Urothelium cell line (cell line): ENCODE measurements around the gene FNDC3B.

Experiments
- DNase-seq: peaks from one replicate; pipeline ENCODE4 v3.0.0; 2011; ENCODE audit warnings: low spot score, mixed read lengths
- FAIRE-seq: peaks from 2 replicates; lab custom pipeline; 2011; peaks lifted over from hg19 to GRCh38; lab: Jason Lieb, UNC

FNDC3B gene

DNA sequence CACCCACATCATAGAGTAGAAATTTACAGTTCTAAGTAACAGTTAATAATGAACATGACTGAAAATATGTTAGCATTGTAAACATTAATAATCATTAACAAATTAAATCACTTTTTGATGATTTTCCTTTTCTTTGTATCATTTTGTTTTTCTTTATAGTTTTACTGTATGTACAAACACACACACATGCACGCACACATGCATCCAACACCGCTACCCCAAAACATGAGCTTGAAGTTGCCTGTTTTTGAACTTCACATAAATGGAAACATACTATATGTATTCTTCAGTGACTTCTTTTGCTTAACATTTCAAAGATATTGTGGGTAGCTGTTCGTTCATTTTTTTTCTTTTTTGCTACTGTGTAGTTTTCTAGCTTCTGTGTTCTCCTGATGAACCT, 123.9 kb downstream of the FNDC3B start:
- DNase-seq, result no peak
- FAIRE-seq, result no peak

DNA sequence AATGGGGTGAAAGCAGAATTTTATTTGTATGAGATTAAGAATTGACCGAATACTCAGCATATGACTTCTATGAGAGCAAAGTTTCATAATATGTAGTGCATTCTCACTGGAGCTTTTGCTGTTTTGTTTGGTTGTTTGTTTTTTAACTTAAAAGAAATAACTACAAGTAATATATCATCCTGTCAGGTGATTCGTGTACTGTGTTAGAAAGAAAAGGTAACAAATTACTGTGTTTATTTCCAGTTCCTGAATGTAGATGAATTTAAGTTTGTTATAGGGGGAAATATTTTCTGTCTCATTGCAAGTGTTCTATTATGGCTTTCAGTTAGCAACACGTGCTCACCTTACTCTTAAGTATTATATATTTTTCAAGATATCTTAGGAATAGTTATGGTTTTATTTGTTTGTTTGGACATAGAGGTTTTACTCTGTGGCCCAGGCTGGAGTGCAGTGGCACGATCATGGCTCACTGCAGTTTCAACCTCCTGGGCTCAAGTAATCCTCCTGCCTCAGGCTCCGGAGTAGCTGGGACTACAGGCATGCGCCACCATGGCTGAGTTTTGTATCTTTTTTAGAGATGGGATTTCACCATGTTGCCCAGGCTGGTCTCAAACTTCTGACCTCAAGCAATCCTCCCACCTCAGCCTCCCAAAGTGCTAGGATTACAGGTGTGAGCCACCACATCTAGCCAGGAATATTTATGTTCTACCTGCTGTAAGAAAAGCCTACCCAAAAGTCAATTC, 125.4 kb downstream of the FNDC3B start:
- DNase-seq, result no peak
- FAIRE-seq, result no peak

GRCh38 chr3:172166261-172166660, 126.9 kb downstream of the FNDC3B start:
- DNase-seq (no peak), FAIRE-seq (no peak)

DNA sequence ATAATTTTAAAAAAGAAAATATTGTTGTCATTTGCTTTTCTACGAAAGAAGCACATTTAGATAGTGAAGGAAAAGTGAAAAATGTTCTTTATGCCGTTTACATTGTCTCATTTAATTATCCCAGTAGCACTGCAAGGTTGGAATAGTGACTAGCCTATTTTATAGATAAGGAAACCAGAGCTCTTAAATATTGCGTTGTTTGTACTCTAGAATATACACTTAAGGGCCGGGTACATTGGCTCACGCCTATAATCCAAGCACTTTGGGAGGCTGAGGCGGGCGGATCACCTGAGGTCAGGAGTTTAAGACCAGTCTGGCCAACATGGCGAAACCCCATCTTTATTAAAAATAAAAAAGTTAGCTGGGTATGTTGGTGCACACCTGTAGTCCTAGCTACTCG, 127.5 kb downstream of the FNDC3B start:
- no peak for FAIRE-seq
- DNase-seq, result no peak

DNA sequence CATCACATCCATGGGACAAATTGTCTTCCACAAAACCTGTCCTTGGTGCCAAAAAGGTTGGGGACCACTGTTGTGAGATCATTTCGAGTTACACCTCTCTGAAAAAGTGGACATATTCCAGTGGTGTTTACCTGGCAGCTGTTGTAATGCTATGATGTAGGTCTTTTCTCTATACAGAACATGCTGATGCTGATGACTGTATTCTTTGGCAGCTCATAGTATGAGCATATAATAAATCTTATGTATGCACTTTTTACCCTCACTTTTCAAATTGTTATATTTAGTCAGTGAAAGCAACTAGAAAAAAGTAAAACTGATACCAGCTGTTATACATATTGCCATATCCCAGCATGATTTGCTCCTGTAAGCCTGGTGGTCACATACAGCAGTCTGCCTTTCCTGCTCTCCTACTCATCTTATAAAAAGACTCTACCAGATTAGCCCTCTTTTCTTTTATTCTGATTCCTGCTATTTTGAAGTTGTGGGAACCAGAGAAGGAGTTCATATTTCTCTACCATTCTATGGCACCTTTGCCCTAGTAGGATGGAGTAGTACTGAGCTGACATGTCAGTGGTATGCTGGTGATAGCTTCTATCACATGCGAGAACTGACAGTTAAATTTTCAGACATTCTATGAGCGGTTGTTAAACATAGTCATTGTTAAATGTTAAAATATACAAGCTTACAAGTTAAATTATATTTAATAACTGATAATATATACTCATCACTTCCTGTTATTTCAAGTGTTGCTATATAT, 128.7 kb downstream of the FNDC3B start:
- no peak for DNase-seq

DNA sequence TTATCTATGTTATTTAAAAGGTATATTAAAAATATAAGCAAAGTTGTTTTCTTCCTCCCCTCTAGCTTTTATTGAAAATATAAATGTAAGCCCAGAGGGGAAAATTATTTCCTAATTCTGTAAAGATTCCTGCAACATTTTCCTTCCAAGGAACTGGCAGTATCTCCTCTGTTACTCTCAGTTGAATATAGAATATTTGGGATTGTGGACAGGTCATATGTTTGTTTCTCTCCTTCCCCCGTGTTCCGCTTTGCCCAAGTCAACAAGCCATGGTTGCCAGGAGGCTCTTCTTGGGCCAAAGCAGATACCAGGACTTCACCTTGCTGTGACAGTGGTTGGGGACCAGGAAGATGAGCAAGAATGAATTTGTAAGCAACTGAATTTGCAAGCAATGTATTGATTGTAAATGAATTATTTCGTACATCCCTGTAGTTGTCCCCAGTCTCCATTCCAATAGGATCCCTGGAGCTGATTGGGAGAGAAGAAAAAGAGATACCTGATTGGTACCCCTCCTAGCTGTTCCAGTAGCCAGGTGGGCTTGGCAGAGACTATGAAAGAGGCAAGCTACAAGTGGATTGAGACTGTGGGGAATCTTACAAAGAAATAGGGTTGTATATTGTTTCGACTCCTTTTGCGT, 130.8 kb downstream of the FNDC3B start:
- FAIRE-seq, result no peak

More for the DNA sequence above, 128.7 kb downstream of the FNDC3B start:
- FAIRE-seq, result no peak

GRCh38 chr3:172170841-172171240, 131.5 kb downstream of the FNDC3B start:
- DNase-seq (no peak), FAIRE-seq (no peak)

More for the DNA sequence above, 130.8 kb downstream of the FNDC3B start:
- DNase-seq, result no peak

- FAIRE-seq (no peak), DNase-seq (no peak)
These were observed 132.2 kb downstream of the FNDC3B start for GRCh38 chr3:172171396-172172075.

DNA sequence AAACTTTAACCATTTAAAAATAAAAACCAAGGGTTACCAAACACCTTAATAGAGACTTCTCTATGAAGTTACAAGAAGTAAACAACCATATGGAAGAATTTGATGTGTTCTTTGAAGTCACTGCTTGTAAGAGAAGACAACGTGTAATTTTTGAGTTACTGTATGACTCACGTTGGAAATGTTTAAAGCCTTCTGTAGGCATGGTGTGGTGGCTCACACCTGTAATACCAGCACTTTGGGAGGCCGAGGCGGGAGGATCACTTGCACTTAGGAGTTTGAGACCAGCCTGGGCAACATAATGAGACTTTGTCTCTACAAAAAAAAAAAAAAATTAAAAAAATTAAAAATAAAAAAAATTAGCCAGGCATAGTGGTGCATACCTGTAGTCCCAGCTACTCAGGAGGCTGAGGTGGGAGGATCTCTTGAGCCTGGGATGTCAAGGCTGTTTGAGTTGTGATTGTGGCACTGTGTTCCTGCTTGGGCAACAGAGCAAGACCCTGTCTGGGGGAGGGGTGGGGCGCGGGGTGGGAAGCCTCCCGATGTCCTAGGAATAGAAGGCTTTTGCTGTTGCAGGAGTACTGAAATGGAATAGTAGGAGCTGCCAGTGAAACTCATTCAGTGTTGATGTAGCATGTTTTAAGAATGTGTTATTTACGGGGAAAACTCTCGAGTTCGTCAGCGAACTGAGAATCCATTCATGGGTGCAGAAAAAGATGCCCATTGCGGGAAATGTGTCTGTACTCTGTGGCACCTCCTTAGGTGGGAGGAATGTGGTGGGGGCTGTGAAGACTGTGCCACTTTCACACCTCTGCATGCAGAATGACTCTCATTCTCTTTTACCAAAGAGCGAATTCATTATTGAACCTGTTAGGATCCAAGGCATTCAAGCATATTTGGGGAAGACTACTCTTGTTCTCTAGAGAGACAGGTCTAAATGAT, 134.2 kb downstream of the FNDC3B start:
- FAIRE-seq, result no peak

GRCh38 chr3:172174513-172175253, 135.3 kb downstream of the FNDC3B start:
- DNase-seq (no peak), FAIRE-seq (no peak)

More for the DNA sequence above, 134.2 kb downstream of the FNDC3B start:
- no peak for DNase-seq

DNA sequence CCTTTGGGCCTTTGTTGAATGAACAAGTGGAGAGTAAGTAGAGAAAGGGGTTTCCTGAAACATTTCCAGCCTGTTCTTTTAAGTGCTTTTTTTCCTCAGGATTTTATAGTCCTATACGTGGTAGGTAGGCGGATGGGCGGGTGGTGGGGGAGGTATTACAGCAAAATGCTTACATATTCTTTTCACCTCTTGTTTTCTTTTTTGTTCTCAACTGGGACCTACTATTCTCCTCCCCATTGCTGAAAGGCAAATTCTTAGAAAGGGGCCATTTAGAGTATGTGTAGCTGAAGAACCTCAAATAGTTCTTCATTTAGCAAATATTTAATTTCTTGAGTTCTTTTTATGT, 135.8 kb downstream of the FNDC3B start:
- no peak for DNase-seq
- no peak for FAIRE-seq

DNA sequence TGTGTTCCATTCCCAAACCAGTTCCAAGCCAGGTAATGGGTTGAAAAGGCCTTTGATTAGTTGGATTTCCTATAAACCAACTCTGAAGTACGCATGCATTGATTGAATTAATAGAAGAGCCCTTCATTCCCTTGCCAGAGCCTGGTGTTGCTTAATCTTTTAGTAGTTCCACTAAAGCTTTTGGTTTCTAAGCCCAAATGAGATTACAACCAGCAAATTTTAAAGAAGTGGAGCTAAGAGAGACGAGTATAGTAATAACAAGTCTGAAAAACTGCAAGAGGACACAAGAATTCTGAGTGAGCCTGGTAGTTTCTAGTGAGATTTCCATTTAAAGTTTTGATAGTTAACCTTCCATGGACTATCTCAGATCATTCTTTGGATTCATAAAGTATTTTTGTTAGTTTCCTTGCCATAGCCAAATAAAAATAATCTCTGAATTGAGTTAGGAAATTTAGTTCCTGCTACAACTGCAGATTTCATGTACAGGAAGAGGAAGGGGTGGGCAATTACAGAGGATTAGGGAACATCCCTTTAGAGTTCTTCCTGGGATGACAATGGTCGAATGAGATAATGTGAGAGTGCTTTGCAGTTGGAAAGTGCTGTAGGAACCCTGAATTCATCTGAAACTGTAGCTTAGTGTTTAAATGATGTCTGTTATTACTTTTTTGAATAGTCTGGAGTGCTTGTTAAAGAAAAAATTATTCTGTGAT, 136.8 kb downstream of the FNDC3B start:
- FAIRE-seq, result no peak
- DNase-seq, result no peak

- no peak for FAIRE-seq
- DNase-seq, result no peak
These were observed 137.7 kb downstream of the FNDC3B start for GRCh38 chr3:172177046-172177445.

DNA sequence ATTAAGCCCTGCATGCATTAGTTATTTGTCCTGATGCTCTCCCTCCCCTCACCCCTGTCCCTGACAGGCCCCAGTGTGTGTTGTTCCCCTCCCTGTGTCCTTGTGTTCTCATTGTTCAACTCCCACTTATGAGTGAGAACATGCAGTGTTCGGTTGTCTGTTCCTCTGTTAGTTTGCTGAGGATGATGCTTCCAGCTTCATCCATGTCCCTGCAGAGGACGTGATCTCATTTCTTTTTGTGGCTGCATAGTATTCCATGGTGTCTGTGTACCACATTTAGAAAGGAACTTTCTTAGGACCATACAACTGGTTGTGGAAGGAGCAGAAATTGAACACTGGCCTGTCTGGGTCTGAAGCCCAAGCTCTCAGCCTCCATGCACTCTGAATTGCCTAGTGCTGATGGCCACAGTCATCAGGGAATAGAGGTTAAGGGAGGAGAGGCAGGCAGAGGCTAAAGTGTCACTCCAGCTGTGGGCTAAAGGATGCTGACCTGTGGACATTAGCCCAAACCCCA, 138.5 kb downstream of the FNDC3B start:
- DNase-seq (no peak), FAIRE-seq (no peak)

DNA sequence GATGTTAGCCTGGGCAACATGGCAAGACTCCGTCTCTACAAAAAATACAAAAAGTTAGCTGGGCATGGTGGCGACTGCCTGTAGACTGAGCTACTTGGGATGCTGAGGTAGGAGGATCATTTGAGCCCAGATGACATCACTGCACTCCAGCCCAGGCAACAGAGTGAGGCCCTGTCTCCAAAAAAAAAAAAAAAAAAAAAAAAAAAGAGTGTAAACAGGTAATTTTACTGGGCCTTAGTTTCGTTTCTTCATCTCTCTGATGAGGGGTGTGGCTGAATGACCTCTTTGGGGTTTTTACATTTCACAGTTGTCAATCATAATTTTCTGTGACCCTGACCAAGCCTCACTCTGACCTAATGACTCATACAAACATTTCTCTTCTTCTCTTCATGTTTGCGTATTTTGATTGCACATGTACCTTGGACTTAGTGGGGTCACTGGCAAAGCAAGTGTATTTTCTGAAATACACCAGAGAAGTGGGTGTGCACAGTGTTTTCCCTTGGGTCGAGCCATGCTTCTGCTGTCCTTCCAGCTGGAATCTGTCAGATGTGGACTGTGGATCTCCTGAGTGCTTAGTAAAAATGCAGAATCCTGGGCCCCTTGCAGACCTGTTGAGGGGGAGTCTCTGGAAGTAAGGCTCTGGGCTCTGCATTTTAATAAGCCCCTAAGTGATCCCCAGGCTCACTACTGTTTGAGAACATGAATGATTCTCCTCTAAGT, 140.5 kb downstream of the FNDC3B start:
- DNase-seq (no peak), FAIRE-seq (no peak)

DNA sequence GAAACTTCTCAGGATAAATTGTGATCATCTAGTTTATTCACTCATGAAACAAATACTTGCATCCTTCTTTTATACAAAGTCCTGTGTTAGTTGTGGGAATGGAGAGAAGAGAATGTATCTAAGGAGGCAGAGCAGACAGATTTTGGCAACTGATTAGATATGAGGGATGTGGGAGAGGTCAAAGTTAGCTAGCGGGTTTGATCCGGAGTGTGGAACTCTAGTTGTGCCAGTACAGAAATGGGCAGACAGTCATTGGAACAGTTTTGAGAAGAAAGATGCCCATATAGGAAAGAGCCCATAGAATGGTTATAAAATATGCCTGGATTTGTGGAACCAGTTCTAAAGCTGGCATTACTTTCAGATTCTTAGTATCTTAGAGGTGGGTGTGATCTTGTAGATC, 141.1 kb downstream of the FNDC3B start:
- FAIRE-seq (no peak), DNase-seq (no peak)

GRCh38 chr3:172181932-172182586, 142.7 kb downstream of the FNDC3B start:
- FAIRE-seq (no peak), DNase-seq (no peak)

DNA sequence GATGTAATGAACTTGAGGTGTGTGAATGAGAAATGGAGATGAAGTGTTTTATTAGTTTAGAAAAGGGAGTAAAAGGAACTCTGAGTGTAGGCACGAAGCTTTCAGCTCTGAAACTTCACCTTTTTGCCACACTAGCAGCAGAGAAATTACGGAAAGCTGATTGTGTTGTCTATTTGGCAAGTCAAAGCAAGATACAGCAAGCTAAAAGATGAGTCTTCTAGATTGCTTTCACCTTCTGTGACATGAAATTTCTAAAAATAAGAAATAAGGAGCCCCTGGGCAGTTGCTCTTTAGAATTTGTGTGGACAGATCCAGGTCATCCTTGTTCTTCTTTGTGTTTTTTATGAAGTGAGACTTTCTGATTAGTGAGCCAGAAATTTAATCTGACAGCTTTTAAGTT, 143.4 kb downstream of the FNDC3B start:
- no peak for FAIRE-seq
- DNase-seq, result no peak
